ENCODE results near the gene SEPTIN3. TPM values are rescaled to one million over a fixed set of nuclear protein-coding genes. Genes with fewer than 3 reads are reported as not detected.
"Not testable (repeated sequence)": the region's sequence is repeated elsewhere in the genome, so short reads cannot be mapped to it uniquely, and the experiment has no call there.

The SEPTIN3 gene
- total RNA-seq, 1 donor from 2014 or later = 0.51 TPM

- DNase-seq = peak; percentile 91
Measured at GRCh38 chr22:41940832-41941765, 28.1 kb upstream of the SEPTIN3 start.

GRCh38 chr22:41943661-41944209 lies 25.5 kb upstream of the SEPTIN3 start:
- no peak for DNase-seq

- DNase-seq = peak; percentile 98
Measured at GRCh38 chr22:41946629-41947423, 22.4 kb upstream of the SEPTIN3 start, which contains the start of gene CENPM. Gene CENPM (minus strand): TSS chr22:41947152. CDS start chr22:41947076, 76 bp downstream.

- DNase-seq = no peak
Measured at GRCh38 chr22:41947424-41948080, 21.7 kb upstream of the SEPTIN3 start.

GRCh38 chr22:41948142-41948541 lies 21.1 kb upstream of the SEPTIN3 start:
- DNase-seq = no peak

GRCh38 chr22:41948928-41949296 lies 20.3 kb upstream of the SEPTIN3 start:
- not testable (repeated sequence) for DNase-seq

GRCh38 chr22:41949297-41949965 lies 19.8 kb upstream of the SEPTIN3 start:
- no peak for DNase-seq

- peak; percentile 42 for DNase-seq
Measured at GRCh38 chr22:41951898-41952474, 17.3 kb upstream of the SEPTIN3 start, which contains the start of gene SMIM45. Gene SMIM45 (plus strand): TSS chr22:41952150.

GRCh38 chr22:41952713-41953112 lies 16.5 kb upstream of the SEPTIN3 start:
- no peak for DNase-seq

GRCh38 chr22:41957941-41958556 lies 11.2 kb upstream of the SEPTIN3 start:
- DNase-seq = no peak

- peak; percentile 37 for DNase-seq
Measured at GRCh38 chr22:41963453-41964111, 5.7 kb upstream of the SEPTIN3 start.

- no peak for DNase-seq
Measured at GRCh38 chr22:41964112-41964491, 5.1 kb upstream of the SEPTIN3 start.

GRCh38 chr22:41966225-41966606 lies 3.0 kb upstream of the SEPTIN3 start:
- DNase-seq = no peak

- peak; percentile 53 for DNase-seq
Measured at GRCh38 chr22:41966607-41967240, 2.5 kb upstream of the SEPTIN3 start.

GRCh38 chr22:41968601-41969000 lies 642 bp upstream of the SEPTIN3 start:
- DNase-seq = no peak

- DNase-seq = no peak
Measured at GRCh38 chr22:41970601-41971000, 1.4 kb downstream of the SEPTIN3 start.

GRCh38 chr22:41971431-41971830 lies 2.2 kb downstream of the SEPTIN3 start:
- no peak for DNase-seq

- no peak for DNase-seq
Measured at GRCh38 chr22:41974691-41975290, 5.5 kb downstream of the SEPTIN3 start.
